D341Med (cell line): Measurements from ENCODE around the gene CDRT15.
"Not testable (repeated sequence)": the region's sequence is repeated elsewhere in the genome, so short reads cannot be mapped to it uniquely, and the experiment has no call there.

Experiments
- DNase-seq: peaks from one replicate; pipeline ENCODE4 v3.0.0; 2012; ENCODE audit warnings: low spot score

CDRT15 gene

GRCh38 chr17:14236762-14237161, at the start of gene CDRT15:
TSS of gene CDRT15 (minus strand) at chr17:14236862. CDS start at chr17:14236833, 29 bp downstream.
- DNase-seq, result not testable (repeated sequence)

GRCh38 chr17:14282726-14283125, 46.1 kb upstream of the CDRT15 start:
- no peak for DNase-seq

GRCh38 chr17:14281530-14281929, 44.9 kb upstream of the CDRT15 start:
- no peak for DNase-seq

GRCh38 chr17:14276535-14277250, 40.0 kb upstream of the CDRT15 start:
- DNase-seq, result no peak

GRCh38 chr17:14270508-14270907, 33.8 kb upstream of the CDRT15 start:
- no peak for DNase-seq

- no peak for DNase-seq
These were observed 32.8 kb upstream of the CDRT15 start for GRCh38 chr17:14269473-14269872.

- DNase-seq, result no peak
These were observed 31.6 kb upstream of the CDRT15 start for GRCh38 chr17:14268264-14268663.

- no peak for DNase-seq
These were observed 24.7 kb upstream of the CDRT15 start for GRCh38 chr17:14261406-14261805.

- DNase-seq, result no peak
These were observed 9.0 kb upstream of the CDRT15 start for GRCh38 chr17:14245629-14246028.

- DNase-seq, result no peak
These were observed 8.3 kb upstream of the CDRT15 start for GRCh38 chr17:14245002-14245401.

- not testable (repeated sequence) for DNase-seq
These were observed 2.6 kb upstream of the CDRT15 start for GRCh38 chr17:14239271-14239670.

- DNase-seq, result not testable (repeated sequence)
These were observed 630 bp downstream of the CDRT15 start for GRCh38 chr17:14236032-14236431.

- not testable (repeated sequence) for DNase-seq
These were observed 1.6 kb downstream of the CDRT15 start for GRCh38 chr17:14235047-14235446.

- DNase-seq, result not testable (repeated sequence)
These were observed 5.5 kb downstream of the CDRT15 start for GRCh38 chr17:14231187-14231586.

GRCh38 chr17:14228903-14229302, 7.8 kb downstream of the CDRT15 start:
- no peak for DNase-seq

- no peak for DNase-seq
These were observed 9.6 kb downstream of the CDRT15 start for GRCh38 chr17:14227052-14227451.

- no peak for DNase-seq
These were observed 11.2 kb downstream of the CDRT15 start for GRCh38 chr17:14225254-14225980.

GRCh38 chr17:14222611-14223010, 14.1 kb downstream of the CDRT15 start:
- DNase-seq, result no peak

- no peak for DNase-seq
These were observed 22.4 kb downstream of the CDRT15 start for GRCh38 chr17:14214271-14214670.

GRCh38 chr17:14212401-14212800, 24.3 kb downstream of the CDRT15 start:
- DNase-seq, result no peak

- DNase-seq, result no peak
These were observed 24.9 kb downstream of the CDRT15 start for GRCh38 chr17:14211801-14212200.

GRCh38 chr17:14211246-14211645, 25.4 kb downstream of the CDRT15 start:
- no peak for DNase-seq

- DNase-seq, result no peak
These were observed 27.4 kb downstream of the CDRT15 start for GRCh38 chr17:14209215-14209614.

GRCh38 chr17:14207791-14208190, 28.9 kb downstream of the CDRT15 start:
- no peak for DNase-seq
